HepG2 (cell line): ENCODE results near the gene PPP1CA. TPM values are rescaled to one million over a fixed set of nuclear protein-coding genes. Genes with fewer than 3 reads are reported as not detected.

Source experiments
- CBX2 ChIP-seq, 2 experiments: fragments of 200-600 bp in 1 of 2; sonication (generic); formaldehyde crosslinking in 1 of 2; IDR thresholded peaks; 2 replicates each; pipeline versions ENCODE4 v1.7.0 to v1.8.1; 2018 to 2022; ENCODE audit warnings: low read depth in 2 of 2, low read length in 1 of 2, mild to moderate bottlenecking in 1 of 2, missing genetic modification reagents in 1 of 2
- HNF4A ChIP-seq: sonication (generic); formaldehyde crosslinking; IDR thresholded peaks from 2 replicates; pipeline ENCODE4 v1.4.0; 2020; ENCODE audit warnings: missing genetic modification reagents
- HOXA7 ChIP-seq: sonication (generic); formaldehyde crosslinking; IDR thresholded peaks from 2 replicates; pipeline ENCODE4 v1.8.1; 2022; ENCODE audit warnings: mild to moderate bottlenecking, missing genetic modification reagents, moderate library complexity
- IKZF4 ChIP-seq: sonication (generic); formaldehyde crosslinking; IDR thresholded peaks from 2 replicates; pipeline ENCODE4 v1.5.1; 2020; ENCODE audit warnings: borderline replicate concordance, mild to moderate bottlenecking, low read depth, missing genetic modification reagents; ENCODE audit errors: not compliant biosample characterization
- KDM5A ChIP-seq: fragments of 200-600 bp; sonication (generic); IDR thresholded peaks from 2 replicates; pipeline ENCODE4 v1.7.0; 2018; ENCODE audit warnings: antibody characterized with exemption, mild to moderate bottlenecking, low read length, borderline replicate concordance
- PCBP2 ChIP-seq: fragments of 200-400 bp; formaldehyde crosslinking; optimal IDR thresholded peaks from 2 replicates; pipeline ENCODE3; 2018; ENCODE audit warnings: low read length, low read depth; ENCODE audit not compliant: poor library complexity, severe bottlenecking
- REPIN1 ChIP-seq: sonication (generic); formaldehyde crosslinking; IDR thresholded peaks from 2 replicates; pipeline ENCODE4 v1.8.0; 2022; ENCODE audit warnings: missing genetic modification reagents, low read depth, mild to moderate bottlenecking, borderline replicate concordance
- SAFB2 ChIP-seq: sonication (generic); formaldehyde crosslinking; IDR thresholded peaks from 2 replicates; pipeline ENCODE4 v1.5.1; 2020; ENCODE audit warnings: missing genetic modification reagents, low read depth, mild to moderate bottlenecking, borderline replicate concordance
- SETDB1 ChIP-seq: sonication (generic); formaldehyde crosslinking; IDR thresholded peaks from 2 replicates; pipeline ENCODE4 v1.5.1; 2020; ENCODE audit warnings: missing genetic modification reagents, mild to moderate bottlenecking, borderline replicate concordance
- SMAD3 ChIP-seq: sonication (generic); formaldehyde crosslinking; IDR thresholded peaks from 2 replicates; pipeline ENCODE4 v1.4.0; 2020; ENCODE audit warnings: missing genetic modification reagents
- SOX5 ChIP-seq: IDR thresholded peaks from 2 replicates; pipeline ENCODE4 v1.6.1; 2016; ENCODE audit warnings: borderline replicate concordance
- SP1 ChIP-seq, 2 experiments: fragments of 450-650 bp in 1 of 2; sonication (generic) in 1 of 2; formaldehyde crosslinking in 1 of 2; IDR thresholded peaks; 2 replicates each; pipeline versions ENCODE4 v1.4.0 to v1.6.1; 2016 to 2020; ENCODE audit warnings: missing genetic modification reagents in 1 of 2
- STAT5B ChIP-seq: sonication (generic); formaldehyde crosslinking; IDR thresholded peaks from 2 replicates; pipeline ENCODE4 v1.4.0; 2020; ENCODE audit warnings: missing genetic modification reagents
- THAP9 ChIP-seq: sonication (generic); formaldehyde crosslinking; IDR thresholded peaks from 2 replicates; pipeline ENCODE4; 2020; ENCODE audit warnings: missing genetic modification reagents, mild to moderate bottlenecking, borderline replicate concordance
- WIZ ChIP-seq: sonication (generic); formaldehyde crosslinking; IDR thresholded peaks from 2 replicates; pipeline ENCODE4 v1.5.1; 2020; ENCODE audit warnings: mild to moderate bottlenecking, missing genetic modification reagents
- ZBTB25 ChIP-seq: IDR thresholded peaks from 2 replicates; pipeline ENCODE4 v1.6.1; 2018; ENCODE audit warnings: missing genetic modification reagents
- ZMYM3 ChIP-seq: sonication (generic); formaldehyde crosslinking; IDR thresholded peaks from 2 replicates; pipeline ENCODE4 v1.5.1; 2020; ENCODE audit warnings: mild to moderate bottlenecking, missing genetic modification reagents
- ZNF160 ChIP-seq: sonication (generic); formaldehyde crosslinking; IDR thresholded peaks from 2 replicates; pipeline ENCODE4 v1.8.0; 2022; ENCODE audit warnings: mild to moderate bottlenecking, inconsistent platforms, missing genetic modification reagents
- ZNF234 ChIP-seq: sonication (generic); formaldehyde crosslinking; conservative IDR thresholded peaks from 2 replicates; pipeline ENCODE4 v1.5.1; 2020; ENCODE audit warnings: mild to moderate bottlenecking, missing genetic modification reagents
- ZNF256 ChIP-seq: sonication (generic); formaldehyde crosslinking; conservative IDR thresholded peaks from 2 replicates; pipeline ENCODE4 v1.4.0; 2020; ENCODE audit warnings: missing genetic modification reagents
- ZNF432 ChIP-seq: sonication (generic); formaldehyde crosslinking; IDR thresholded peaks from 2 replicates; pipeline ENCODE4 v1.5.0; 2020; ENCODE audit warnings: missing genetic modification reagents, mild to moderate bottlenecking, borderline replicate concordance
- ZNF691 ChIP-seq: sonication (generic); formaldehyde crosslinking; IDR thresholded peaks from 2 replicates; pipeline ENCODE4 v1.4.0; 2020; ENCODE audit warnings: missing genetic modification reagents, low read depth, mild to moderate bottlenecking, borderline replicate concordance
- polyA plus RNA-seq, 8 experiments: library from polyadenylated mRNA; depleted of rRNA in 3 of 8; stranded (reverse) in 7 of 8; unstranded in 1 of 8; fragments of >200 nt; fragmentation: Illumina TruSeq in 4 of 8; extraction: Trizol in 4 of 8; gene quantifications; 2 replicates each; pipeline versions ENCODE4 v1.2.1 to v1.2.3, GENCODE V29; 2011 to 2016; ENCODE audit warnings: low read depth in 4 of 8, missing spikeins in 1 of 8, mixed read lengths in 1 of 8; ENCODE audit not compliant: insufficient read depth in 1 of 8
- total RNA-seq, 5 experiments: library from RNA; depleted of rRNA; stranded (reverse); fragments of >200 nt; fragmentation: Illumina TruSeq; extraction: Trizol; gene quantifications; 2 replicates each; pipeline ENCODE4 v1.2.3, GENCODE V29; 2016; ENCODE audit warnings: low read depth in 1 of 5

The PPP1CA gene
- total and polyA plus RNA-seq, 2 of the 13 experiments (the other 11 are each of a cell fraction or from before 2014, with no cell fraction given): 149 to 170 TPM

- TF ChIP-seq HOXA7 (CRISPR knock-in tag): no peak
- no peak for TF ChIP-seq ZNF256 (CRISPR knock-in tag)
- TF ChIP-seq SETDB1 (CRISPR knock-in tag): no peak
- TF ChIP-seq SOX5 (CRISPR knock-in tag): no peak
- TF ChIP-seq IKZF4 (CRISPR knock-in tag): no peak
- TF ChIP-seq STAT5B (CRISPR knock-in tag): no peak; the same call in 1 of the 2 replicates
- no peak for TF ChIP-seq PCBP2
- peak; percentile 4; the same call in 1 of the 2 replicates for TF ChIP-seq HNF4A (CRISPR knock-in tag)
- TF ChIP-seq CBX2 (IDR thresholded peaks at IDR 0.05; ENCODE audit: low read depth, low read length): no peak
- TF ChIP-seq CBX2 (CRISPR knock-in tag; IDR thresholded peaks at IDR 0.05; ENCODE audit: low read depth): no peak
- TF ChIP-seq KDM5A: peak; percentile 80; the same call in 1 of the 2 replicates
- 0 out of 2 replicates have a peak, but pooled peaks have one; percentile 62 for TF ChIP-seq ZBTB25
- TF ChIP-seq ZNF234 (CRISPR knock-in tag): no peak
- TF ChIP-seq SAFB2: no peak
- TF ChIP-seq REPIN1 (CRISPR knock-in tag): peak; percentile 50; the same call in 1 of the 2 replicates
- 0 out of 2 replicates have a peak, but pooled peaks have one; percentile 12 for TF ChIP-seq ZMYM3 (CRISPR knock-in tag)
- no peak for TF ChIP-seq ZNF432 (CRISPR knock-in tag)
- TF ChIP-seq SP1 (IDR thresholded peaks at IDR 0.05): no peak
- peak; percentile 86 for TF ChIP-seq SP1 (CRISPR knock-in tag; IDR thresholded peaks at IDR 0.05)
- peak; percentile 57 for TF ChIP-seq SMAD3 (CRISPR knock-in tag)
- TF ChIP-seq ZNF160 (CRISPR knock-in tag): no peak
- TF ChIP-seq THAP9 (CRISPR knock-in tag): peak; percentile 95
- no peak for TF ChIP-seq ZNF691 (CRISPR knock-in tag)
- TF ChIP-seq WIZ (CRISPR knock-in tag): peak; percentile 52; the same call in 1 of the 2 replicates
These were observed 48.2 kb downstream of the PPP1CA start, which contains the start of gene POLD4 (continued) for GRCh38 chr11:67353317-67354074.
